Measurements from ENCODE around the gene TIMM10.

Gene TIMM10, protein sequence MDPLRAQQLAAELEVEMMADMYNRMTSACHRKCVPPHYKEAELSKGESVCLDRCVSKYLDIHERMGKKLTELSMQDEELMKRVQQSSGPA

GRCh38 chr11:57530596-57531507, at the start of gene TIMM10:
TIMM10 (minus strand) TSS chr11:57530754; CDS start chr11:57530189, 565 bp downstream.
- DNase-seq: peak; percentile 83 to 93

DNA sequence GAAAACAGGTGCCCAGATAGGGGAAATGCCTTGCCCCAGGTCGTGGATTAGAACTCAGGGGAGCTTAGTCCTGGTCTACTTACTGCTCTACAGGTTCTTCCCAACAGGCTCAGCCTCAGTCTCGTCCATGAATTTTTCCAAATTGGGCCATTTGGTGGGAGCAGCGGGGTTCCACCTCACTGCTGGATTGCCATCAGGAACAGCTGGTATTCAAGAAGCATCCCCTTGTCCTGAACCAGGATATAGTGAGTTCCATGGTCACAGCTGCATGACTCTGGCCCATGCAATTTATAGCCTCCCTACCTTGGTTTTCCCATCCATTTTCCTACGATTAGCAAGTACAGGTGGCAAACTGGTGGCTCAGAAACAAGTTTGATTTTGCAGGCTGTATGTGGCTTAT, 43.5 kb upstream of the TIMM10 start:
- no peak for DNase-seq

DNA sequence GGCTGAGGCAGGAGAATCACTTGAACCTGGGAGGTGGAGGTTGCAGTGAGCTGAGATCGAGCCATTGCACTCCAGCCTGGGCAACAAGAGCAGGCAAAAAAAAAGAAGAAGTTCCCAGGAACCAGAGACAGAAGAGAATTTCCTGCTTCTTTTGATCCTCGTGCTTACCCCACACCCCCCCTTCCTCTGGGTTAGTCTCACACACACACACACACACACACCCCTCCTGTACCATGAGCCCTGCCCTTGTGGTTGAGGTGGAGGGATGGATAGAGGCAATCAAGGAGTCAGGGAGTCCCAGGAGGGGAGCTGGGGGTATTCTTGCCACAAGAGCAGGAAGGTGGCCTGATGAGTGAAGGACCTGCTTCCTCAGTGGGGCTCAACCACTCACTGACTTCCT, 41.1 kb upstream of the TIMM10 start:
- DNase-seq: no peak

DNA sequence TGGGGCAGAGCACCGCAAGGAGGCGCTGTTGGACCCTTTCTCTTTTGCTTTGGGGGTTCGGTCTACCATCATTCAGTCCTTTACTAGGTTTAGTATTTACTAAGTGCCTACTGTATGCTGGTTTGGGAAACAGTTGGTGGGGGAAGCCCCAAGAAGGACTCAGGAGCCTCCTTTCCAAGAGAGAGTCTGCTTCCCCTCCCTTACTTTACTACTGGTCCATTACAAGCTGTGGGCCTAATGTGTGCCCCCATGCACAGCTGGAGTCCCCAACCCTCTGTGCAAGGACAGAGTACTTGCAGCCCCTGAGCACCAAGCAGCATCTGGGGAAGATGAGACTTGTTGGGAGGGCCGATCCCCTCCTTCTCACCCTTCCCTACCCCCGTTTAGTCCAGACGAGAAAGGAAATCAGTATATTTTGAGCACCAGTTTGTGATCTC, 37.8 kb upstream of the TIMM10 start:
- peak in 1 of 2 experiments; percentile 36 for DNase-seq

DNA sequence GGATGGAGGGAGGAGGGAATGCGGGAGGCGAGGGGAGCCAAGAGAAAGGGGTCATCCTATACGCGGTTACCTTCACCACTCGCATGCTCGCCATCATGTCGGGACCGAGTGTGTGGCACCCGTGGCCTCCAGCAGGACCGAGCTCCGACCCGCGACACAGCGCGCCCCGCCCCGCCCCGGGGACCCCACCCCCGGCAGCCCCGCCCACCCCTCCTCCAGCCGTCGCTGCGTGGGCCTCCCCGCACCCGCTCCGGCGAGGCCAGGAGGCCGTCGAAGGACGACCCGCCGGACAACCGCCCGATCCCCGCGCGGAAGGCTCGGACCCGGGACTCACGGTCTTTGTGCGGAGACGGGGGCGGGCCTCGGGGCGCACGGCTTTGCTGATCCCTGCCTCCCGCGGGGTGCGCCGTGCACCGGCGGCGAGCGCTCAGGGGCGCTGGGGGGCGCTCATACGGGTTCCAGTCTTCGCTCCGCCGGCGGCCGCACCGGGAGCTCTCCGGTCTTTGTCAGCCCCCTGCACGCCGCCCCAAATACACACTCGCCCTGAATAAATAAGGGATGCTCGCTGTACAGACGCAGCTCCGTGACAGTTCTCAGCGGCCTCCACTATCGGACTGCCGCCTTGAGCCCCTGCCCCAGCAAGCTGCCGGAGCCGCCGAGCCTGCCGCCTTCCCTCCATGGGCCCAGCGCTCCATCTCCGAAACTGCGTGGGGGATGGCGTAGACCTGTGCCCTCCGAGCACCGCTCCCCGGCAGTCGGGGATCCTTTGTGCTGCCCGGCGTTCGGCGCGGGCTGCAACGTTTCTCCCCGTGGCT, 37.2 kb upstream of the TIMM10 start, which contains the start of gene UBE2L6:
TSS of gene UBE2L6 (minus strand) at position 158 of the 815 bp plus-strand sequence. CDS start at position 97, 61 bp downstream.
- peak in 1 of 2 experiments; percentile 31 for DNase-seq

DNA sequence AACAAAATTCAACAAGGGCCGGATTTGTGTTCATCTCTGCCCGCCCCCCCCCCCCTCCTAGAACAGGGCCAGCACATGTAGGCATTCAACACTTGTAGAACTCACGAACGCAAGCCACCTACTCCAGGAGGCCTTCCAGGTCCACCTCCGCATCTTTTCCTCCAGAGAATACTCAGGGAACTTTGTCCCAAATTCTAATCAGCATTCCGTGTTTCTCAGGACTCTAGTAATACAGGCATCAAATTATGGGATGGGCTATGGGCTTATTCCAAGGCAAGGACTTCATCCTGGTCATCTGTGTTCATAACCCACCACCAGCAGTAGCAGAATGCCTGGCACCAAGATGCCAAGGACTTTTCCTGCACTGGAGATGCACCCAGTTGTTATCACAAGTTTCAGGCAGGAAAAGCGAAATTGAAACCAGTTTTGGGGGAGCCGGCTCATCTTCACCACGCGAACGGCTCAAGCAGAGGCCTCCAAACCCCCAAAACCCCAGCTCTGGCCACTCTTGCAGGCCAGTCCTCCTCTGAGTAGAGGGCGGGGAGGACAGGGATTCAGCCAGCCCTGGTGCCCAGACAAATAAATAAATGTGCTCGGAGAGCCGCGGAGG, 36.5 kb upstream of the TIMM10 start:
- no peak for DNase-seq

- DNase-seq: no peak
Measured at GRCh38 chr11:57566005-57566904, 35.7 kb upstream of the TIMM10 start.

- DNase-seq: no peak
Measured at GRCh38 chr11:57562596-57562995, 32.0 kb upstream of the TIMM10 start.

GRCh38 chr11:57560146-57560545, 29.6 kb upstream of the TIMM10 start:
- no peak for DNase-seq

- DNase-seq: no peak
Measured at GRCh38 chr11:57556041-57556440, 25.5 kb upstream of the TIMM10 start.

DNA sequence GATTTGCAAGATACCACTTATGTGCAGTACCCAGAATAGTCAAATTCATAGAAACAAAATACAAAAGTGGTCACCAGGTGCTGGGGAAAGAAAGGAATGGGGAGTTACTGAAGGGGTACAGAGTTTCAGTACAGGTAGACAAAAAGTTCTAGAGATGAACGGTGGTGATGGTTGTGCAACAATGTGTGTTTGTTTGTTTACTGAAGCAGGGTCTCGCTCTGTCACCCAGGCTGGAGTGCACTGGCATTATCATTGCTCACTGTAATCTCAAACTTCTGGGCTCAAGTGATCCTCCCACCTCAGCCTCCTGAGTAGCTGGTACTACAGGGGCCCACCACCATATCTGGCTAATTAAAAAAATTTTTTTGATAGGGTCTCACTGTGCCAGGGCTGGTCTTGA, 24.8 kb upstream of the TIMM10 start:
- no peak for DNase-seq

GRCh38 chr11:57552479-57552878, 21.9 kb upstream of the TIMM10 start:
- DNase-seq: no peak

- no peak for DNase-seq
Measured at GRCh38 chr11:57551941-57552340, 21.4 kb upstream of the TIMM10 start.

GRCh38 chr11:57549983-57550382, 19.4 kb upstream of the TIMM10 start:
- no peak for DNase-seq

DNA sequence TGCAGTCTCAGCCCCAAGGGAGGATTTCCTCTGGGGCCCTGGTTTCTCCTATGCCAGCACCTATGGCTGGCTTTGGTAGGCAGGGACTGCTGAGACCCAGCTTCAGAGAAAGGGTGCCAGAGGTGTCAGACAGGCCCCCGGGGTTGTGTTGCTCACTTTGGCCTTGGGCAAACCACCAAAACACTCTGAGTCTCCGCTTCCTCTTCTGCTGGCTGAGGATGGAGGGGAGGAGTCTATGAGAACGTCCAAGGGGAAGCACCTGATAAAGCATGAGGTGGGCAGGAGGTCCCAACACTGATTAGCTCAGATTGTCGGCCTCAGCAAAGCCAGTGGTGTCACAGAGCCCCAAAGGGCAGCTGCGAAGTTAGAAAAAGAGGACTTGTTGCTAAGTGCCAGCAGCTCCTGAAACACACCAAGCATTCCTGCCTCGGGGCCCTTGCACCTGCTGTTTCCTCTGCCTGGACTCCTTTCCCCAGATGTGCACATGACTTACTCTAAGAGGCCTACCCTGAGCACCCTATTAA, 17.4 kb upstream of the TIMM10 start:
- DNase-seq: no peak

DNA sequence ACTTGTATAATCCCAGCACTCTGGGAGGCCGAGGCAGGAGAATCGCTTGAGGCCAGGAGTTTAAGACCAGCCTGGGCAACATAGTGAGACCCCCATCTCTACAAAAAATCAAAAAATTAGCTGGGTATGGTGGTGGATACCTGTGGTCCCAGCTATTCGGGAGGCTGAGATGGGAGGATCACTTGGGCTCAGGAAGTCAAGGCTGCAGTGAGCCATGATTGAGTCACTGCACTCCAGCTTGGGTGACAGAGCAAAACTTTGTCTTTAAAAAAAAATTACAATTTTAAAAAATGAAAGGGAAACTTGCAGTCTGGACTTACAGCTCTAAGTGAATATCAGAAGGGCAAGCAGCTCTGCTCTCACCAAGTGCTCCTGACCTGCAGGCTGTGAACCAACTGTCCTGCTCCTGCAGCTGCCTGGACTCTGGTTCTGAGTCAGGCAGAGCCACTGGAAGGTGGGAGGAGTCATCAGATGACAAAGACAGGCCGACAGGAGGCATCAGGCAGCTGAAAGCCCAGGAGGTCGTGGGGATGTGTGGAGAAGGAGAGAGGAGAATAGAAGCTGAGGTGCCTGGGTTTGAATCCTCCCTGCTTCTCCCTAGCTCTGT, 16.4 kb upstream of the TIMM10 start:
- DNase-seq: no peak

DNA sequence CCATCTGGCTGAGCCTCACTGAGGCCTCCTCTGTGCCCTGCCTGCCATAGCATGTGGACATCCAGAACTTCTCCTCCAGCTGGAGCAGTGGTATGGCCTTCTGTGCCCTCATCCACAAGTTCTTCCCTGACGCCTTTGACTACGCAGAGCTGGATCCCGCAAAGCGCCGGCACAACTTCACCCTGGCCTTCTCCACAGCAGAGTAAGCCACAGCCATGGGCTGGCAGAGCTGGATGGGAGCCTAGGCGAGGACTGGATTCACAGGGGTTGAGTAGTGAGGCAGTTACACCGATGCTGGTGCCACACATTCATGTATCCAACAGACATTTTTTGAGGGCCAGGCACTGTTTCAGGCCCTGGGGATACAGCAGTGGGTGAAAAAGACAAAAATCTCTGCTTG, 15.9 kb upstream of the TIMM10 start:
- no peak for DNase-seq

DNA sequence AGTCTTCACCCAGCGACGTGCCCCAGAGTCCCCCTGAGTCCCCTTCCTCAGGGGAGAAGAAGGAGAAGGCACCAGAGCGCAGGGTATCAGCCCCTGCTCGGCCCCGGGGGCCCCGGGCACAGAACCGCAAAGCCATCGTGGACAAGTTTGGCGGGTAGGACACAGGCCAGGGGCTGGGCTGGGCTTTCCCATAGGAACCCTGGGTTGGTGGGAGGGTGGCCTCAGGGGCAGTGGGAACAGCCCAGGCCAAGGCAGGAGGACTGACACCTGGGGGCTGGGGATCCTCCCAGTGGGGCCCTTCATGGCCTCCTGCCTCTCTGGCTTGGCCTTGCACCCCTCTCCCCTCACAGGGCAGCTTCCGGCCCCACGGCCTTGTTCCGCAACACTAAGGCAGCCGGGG, 15.3 kb upstream of the TIMM10 start:
- no peak for DNase-seq

- no peak for DNase-seq
Measured at GRCh38 chr11:57544566-57544965, 14.0 kb upstream of the TIMM10 start.

DNA sequence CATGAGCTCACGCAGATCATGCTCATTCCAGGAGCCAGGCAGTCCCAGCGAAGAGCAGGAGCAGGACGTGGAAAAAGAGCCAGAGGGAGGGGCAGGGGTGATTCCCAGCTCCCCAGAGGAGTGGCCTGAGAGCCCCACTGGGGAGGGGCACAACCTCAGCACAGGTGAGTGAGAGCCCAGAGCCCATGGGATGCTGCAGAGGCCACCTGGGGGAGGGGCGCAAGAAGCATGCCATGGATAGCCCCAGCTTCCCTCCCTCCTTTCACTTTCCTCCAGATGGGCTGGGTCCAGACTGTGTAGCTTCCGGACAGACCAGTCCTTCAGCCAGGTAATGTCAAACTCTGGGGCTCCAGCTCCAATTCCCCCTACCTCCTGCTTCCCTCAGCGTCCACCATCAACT, 13.0 kb upstream of the TIMM10 start:
- no peak for DNase-seq

- no peak for DNase-seq
Measured at GRCh38 chr11:57542582-57542981, 12.0 kb upstream of the TIMM10 start.
